GM21528 (cell line): ENCODE results near the gene NMS.

Experiments used
- ATAC-seq: cut with Tn5 transposase; IDR thresholded peaks from one replicate; pipeline ENCODE4 v1.9.1; 2021; ENCODE audit warnings: mild to moderate bottlenecking, moderate library complexity; ENCODE audit not compliant: unreplicated experiment, low FRiP score

The NMS gene

DNA sequence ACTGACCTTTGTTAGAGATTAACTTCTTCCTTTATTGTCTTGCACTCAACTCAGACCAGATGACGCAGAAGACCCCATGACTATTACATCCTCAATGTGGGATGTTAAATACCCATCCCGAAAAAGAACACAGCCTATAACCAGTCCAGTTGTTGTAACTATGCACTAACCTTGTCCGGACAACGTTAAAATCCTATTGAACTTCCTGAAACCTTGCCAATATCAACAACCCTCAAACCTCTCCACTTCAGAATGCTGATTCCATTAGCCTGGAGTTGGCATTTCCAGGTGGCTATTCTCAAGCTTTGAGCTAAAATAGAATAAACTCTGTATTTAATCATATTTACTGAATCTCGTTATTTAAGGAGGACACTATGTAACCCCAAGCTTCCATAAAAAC, 13.6 kb downstream of the NMS start:
- no peak for ATAC-seq

DNA sequence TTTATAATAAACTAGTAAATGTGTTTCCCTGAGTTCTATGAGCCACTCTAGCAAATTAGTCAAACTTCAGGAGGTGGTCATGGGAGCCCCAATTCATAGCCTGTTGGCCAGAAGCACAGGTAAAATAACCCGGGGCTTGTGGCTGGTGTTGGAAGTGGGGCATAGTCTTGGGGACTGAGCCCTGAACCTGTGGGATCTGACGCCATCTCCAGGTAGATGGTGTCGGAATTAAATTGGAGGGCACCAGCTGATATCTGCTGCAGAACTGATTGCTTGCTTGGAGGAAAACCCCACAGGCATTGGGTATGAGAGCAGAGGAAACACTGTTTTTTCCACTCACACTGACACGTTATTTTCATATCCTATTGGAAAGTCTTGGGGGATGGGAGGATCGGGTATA, 14.1 kb downstream of the NMS start:
- ATAC-seq = no peak

DNA sequence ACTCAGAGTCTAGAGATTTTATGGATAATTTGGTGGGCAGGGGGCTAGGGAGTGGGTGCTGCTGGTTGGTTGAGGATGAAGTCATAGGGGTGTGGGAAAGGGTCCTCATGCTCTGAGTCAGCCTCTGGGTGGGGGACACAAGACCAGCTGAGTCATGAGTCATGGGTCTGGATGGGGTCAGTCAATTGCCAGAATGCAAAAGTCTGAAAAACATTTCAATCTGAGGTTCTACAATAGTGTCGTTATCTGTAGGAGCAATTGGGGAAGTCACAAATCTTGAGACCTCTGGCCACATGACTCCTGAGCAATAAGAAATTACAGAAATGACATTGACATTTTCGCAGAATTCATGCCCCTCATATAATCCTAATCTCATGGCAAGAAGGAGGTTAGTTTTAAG, 15.1 kb downstream of the NMS start:
- ATAC-seq = no peak

DNA sequence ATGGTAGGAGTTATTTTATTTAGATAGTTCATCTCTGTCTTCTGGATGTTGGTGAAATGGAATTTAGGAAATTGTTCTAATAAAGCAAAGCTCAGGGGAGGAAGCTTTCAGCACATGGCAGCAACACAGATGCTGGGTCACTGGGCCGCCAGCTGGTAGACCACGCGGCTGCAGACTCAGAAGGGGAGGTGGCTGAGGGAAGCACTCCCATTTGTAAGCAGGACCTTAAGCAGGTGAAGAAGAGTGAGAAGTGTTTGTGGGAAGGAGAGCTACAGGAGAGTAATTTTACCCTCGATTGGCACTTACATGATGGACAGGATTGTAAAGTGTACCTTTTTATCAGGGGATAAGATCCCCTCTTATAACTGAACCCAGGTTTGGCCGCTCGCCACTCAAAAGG, 24.4 kb downstream of the NMS start:
- no peak for ATAC-seq

DNA sequence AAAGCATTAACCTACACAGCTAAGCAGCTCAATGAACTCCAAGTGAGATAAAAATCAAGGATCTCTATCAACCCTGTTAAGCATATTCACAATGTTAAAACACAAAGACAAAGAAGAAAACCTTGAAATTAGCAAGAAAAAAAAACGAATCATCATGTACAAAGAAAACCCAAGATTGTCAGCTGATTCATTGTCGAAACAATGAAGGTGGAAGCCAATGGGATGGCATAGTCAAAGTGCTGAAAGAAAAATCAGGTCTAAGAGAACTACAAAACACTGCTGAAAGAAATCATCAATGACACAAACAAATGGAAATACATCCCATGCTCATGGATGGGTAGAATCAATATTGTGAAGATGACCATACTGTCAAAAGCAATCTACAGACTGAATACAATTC, 32.5 kb downstream of the NMS start:
- no peak for ATAC-seq

DNA sequence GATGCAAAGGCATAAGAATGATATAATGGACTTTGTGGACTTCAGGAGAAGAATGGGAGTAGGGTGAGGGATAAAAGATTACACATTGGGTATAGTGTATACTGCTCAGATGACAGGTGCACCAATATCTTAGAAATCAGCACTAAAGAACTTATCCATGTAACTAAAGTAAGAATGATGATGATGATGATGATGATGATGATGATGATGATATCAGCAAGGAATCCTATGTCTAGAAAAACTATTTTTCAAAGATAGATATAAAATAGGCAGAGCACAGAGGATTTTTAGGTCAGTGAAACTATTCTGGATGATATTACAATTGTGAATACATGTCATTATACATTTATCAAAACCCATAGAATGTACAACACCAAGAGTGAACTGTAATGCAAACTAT, 34.3 kb downstream of the NMS start:
- no peak for ATAC-seq

DNA sequence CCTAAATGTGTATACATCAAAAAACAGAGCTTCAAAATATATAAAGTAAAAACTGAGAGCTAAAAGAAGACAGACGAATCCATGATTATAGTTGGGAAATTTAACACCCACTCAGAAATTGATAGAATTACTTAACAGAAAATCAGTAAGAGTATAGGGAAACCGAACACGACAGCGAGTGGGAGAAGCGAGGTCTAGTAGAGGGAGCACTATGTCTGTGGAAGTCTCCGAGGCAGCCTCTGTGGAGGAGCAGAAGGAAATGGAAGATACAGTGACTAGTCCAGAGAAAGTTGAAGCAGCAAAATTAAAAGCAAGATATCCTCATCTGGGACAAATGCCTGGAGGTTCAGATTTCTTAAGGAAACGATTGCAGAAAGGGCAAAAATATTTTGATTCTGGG, 38.8 kb downstream of the NMS start:
- no peak for ATAC-seq

DNA sequence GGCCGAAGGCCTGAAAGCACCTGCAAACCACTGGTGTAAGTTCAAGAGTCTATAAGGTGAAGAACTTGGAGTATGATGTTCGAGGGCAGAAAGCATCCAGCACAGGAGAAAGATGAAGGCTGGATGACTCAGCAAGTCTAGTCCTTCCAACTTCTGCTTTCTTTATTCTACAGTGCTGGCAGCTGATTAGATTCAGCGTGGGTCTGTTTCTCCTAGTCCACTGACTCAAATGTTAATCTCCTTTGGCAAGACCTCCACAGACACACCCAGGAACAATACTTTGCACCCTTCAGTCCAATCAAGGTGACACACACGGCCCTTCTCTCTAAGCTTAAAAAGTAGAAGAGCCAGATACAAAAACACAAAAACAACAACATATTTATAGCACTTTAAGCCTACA, 43.4 kb downstream of the NMS start:
- ATAC-seq = no peak

DNA sequence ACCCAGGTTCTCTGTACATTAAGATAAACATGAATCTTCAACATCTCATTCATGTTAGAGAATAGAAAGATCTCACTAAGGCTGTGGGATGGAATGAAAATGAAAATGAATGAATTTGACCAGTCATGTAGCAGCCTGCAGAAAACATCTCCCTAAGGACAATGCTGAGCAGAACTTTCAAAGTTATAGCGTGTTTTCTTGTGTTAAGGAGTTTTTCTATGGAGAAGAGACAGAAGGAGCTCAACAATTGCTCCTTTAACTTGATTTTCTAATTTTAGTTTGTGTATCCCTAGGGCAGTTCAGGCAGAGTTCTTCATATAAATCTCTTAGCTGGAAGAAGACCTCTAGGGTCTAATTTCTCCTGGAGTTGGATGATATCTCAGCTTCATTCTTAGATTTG, 47.3 kb downstream of the NMS start:
- no peak for ATAC-seq

DNA sequence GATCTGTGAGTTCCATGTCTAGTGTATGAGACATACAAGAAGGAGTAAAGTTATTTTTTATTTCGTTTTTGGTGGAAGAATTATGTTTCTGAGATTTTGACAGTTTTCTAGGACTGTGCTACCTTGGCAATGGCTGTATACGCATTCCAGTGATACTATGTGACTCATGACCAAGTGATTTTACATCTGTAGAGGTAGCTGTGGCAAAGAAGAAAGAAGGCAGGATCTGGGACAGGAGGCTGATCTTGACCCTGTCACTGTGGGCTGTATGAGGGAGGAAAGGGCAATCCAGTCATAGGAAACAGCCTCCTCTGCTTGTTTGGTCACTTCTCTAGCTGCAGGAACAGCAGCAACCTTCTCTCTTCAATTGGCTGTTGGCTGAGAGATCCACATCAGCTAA, 48.5 kb downstream of the NMS start:
- ATAC-seq = no peak

DNA sequence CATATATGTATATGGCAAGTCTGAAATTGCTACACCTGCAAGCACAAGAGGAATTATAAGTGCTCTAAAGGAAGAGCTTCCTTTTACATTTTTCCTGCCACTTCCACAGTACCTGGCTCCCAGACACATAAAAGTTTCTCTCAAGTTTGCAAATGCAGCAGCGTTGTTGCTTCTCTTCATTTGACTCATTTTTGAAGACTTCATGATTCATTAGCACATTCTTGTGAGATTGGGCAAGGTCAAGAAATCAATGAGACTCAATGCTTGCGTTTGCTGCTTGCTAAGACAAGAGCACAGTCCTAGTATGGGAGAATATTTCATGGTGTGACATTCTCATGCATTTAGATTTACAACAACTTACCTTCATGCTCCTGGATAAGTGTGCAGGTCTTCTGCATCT, 49.9 kb downstream of the NMS start:
- no peak for ATAC-seq

DNA sequence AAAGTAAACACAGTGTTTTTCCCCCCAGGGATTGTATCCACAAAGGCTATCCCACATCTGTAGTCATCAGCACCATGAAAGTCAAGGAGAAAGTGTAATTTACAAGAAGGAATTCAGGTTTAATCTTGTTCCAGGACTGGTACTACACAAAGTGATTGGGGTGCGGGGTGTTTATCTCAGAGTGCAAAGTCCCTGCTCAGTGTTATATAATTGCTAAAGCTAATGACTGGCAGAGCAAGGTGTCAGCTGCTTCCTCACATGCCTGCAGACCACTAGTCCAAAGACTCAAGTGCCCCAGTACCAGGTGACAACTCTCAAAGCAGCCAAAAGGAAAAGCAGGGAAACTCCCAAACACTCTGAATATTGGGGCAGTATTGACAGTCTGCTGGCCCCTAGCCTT, 52.1 kb downstream of the NMS start:
- no peak for ATAC-seq

DNA sequence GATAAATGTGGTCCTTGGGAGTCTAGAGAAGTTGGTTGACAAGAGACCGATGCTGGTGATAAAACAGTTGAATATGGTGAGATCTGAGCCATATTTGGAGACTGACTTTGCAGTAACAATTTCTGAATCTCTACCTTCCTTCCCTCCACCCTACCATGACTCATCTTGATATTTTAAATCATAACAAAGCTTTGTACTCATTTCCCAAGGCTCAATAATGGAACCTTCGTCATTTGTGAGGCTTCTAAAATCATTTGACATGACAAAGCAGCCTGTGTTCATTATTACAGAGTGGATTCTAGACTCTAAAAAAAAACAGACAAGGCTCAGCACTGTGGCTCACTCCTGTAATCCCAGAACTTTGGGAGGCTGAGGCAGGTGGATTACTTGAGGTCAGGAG, 54.0 kb downstream of the NMS start:
- ATAC-seq = no peak

DNA sequence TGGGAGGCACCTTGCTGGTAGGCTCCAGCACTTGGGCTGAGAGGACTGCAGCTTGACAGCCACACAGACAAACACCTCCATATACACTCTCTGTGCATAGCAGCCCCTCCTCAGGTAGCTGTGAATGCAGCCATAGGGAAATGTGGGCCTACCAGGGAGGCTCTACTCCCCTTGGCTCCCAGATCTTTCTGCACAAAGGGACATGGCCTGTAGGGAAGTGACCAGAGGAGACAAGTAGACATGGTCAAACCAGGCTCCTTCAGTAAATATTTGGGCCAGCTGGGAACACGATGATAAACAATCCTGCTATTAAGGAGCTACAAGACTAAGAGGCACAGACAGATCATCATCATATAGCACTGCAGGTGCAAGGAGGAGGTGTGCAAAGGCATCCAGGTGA, 56.6 kb downstream of the NMS start:
- ATAC-seq = no peak

DNA sequence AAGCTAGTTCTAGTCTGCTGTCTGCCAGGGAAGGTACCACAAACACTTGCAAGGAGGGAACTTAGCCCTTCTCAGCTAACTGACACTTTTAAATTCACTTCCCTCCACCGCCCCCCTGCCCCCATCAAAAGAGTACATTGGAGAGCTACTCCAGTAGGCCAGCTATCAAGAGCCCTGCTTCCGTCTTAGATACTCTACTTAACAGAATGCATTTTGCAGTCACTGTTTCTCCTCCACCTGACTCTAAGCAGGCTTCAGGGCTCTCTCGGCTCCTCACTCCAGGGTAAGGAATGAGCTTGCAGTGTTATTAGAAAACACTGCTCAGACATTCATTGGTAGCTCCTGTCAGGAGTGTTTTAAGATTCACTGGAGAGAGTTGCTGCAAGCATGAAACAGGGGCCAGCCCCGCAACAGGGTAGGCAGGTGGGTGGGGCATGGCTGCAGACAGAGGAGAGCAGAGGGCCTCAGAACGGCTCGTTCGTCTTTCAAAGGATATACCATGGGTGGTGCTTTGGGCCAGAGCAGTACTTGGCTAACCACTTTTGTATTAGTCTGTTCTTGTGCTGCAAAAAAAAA, 57.2 kb downstream of the NMS start:
- no peak for ATAC-seq

DNA sequence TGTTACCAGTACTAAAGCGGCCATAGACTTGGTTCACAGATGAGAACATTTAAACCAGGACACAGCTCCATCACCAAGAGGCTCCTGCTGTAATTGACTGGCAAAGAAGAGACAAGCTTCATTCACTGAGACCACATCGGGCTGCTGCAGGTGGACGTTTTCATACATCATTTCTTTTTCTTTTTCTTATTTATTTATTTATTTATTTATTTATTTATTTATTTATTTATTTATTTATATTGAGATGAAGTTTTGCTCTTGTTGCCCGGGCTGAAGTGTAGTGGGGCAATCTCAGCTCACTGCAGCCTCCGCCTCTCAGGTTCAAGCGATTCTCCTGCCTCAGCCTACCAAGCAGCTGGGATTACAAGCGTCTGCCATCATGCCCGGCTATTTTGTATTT, 58.9 kb downstream of the NMS start:
- no peak for ATAC-seq

DNA sequence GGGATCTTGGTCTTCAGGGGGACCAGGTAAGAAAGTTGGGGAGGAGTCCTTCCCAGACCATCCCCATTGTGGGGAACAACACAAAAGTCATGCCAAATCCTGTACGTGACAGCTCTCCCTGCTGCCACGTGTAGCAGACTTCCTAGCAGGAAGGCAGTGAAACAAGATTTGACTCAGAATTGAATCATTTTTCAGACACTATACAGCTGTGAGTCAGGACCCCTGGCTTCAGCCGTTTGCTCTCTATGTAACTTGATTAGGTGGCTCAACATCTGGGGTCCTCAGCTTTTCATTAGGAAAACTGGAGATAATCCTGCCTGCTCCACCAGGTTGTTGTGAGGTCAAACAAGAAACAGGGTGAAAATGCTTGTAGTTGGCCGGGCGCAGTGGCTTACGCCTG, 59.6 kb downstream of the NMS start:
- no peak for ATAC-seq
